ENCODE results near the gene DDR1.

Gene DDR1

DNA sequence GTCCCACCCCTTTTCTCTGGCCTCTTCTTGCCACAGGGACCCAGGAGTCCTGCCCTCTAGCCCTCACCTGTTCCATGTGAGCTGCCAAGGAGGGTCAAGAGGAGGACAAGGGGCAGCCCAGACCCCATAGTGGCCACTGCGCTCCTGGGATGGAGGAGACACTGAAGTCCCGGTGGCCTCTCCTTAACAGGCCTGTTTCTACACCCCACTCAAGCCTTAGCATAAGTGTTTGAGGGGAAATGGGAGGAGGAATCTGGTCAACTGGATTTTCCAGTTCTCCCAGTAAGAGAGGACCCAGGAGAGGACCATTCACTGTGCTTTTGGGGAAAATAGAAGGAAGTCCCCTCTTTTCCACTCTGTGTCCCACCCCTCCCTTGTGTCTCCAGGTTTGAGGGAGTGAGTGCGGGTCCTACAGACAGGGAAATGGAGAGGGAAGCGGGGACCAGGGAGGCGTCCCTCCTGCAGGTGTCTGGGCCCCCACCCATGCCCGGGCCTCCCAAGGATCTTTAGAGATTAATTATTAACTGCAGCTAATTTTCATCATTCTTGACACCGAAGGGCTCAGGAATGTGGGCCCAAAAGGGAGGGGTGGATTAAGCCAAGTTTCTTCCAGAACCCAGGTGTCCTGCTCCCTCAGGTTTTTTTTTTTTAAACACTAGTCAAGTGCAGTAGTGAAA, 47.8 kb downstream of the DDR1 start, which contains the start of gene SFTA2:
TSS of gene SFTA2 (minus strand) at position 202 of the 677 bp plus-strand sequence. CDS start at position 128, 74 bp downstream.
- TF ChIP-seq, protein P1, sequence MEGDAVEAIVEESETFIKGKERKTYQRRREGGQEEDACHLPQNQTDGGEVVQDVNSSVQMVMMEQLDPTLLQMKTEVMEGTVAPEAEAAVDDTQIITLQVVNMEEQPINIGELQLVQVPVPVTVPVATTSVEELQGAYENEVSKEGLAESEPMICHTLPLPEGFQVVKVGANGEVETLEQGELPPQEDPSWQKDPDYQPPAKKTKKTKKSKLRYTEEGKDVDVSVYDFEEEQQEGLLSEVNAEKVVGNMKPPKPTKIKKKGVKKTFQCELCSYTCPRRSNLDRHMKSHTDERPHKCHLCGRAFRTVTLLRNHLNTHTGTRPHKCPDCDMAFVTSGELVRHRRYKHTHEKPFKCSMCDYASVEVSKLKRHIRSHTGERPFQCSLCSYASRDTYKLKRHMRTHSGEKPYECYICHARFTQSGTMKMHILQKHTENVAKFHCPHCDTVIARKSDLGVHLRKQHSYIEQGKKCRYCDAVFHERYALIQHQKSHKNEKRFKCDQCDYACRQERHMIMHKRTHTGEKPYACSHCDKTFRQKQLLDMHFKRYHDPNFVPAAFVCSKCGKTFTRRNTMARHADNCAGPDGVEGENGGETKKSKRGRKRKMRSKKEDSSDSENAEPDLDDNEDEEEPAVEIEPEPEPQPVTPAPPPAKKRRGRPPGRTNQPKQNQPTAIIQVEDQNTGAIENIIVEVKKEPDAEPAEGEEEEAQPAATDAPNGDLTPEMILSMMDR (IDR thresholded peaks at IDR 0.05; ENCODE audit: low read depth, low read length) = no peak
- no peak for DNase-seq (ENCODE audit: extremely low read depth, low read depth)

DNA sequence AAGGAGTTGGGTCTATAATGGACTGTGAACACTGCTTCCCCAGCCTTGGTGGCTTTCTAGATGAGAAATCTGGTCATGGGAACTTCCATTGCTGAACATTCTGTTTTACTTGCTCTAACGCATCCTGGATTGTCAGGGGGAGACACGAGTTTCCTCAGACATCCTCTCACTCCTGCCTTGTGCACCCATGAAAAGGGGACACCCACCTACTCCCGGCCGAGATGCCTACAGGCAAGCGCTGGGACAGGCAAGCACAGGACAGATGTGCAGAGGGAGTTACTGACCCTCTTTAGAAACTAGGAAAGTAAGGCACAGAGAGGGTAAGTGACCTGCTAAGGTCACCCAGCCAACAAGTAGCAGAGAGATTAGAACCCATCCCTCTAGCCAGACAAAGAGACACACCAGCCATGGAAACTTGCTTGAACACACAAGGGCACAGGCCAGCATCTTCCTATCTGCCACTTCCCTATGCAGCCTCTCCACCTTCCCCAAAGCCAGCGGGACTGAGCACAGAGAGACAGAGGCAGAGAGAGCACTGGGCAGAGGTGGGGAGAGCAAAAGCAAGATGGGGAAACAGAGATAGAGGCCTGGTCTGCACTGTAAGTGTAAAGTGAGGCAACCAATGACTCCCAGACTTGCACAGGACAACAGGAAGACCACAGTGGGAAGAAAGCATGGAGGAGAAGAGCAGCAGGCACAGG, 48.5 kb downstream of the DDR1 start:
- TF ChIP-seq, protein P1 (IDR thresholded peaks at IDR 0.05; ENCODE audit: low read depth, low read length) = no peak
- DNase-seq (ENCODE audit: extremely low read depth, low read depth) = no peak

DNA sequence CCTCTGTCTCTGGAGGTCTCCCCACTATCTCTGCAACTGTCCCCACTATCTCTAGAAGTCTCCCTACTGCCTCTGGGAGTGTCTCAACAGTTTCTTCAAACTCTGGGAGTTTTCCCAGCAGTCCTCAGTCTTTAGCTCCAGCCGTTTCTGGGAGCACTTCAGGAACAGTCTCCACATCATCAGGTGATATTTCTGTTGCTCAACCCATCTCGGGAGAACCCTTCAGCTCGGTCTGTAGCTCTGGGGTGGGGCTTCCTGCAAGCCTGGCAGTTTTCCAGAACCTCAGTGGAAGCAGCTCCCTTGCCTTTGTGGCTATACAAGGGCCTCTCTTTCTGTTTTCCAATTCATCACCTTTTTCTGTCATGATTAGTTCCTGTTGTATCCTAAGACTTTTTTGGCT, 50.7 kb downstream of the DDR1 start:
- no peak for DNase-seq (ENCODE audit: extremely low read depth, low read depth)
- TF ChIP-seq, protein P1 (IDR thresholded peaks at IDR 0.05; ENCODE audit: low read depth, low read length) = no peak

DNA sequence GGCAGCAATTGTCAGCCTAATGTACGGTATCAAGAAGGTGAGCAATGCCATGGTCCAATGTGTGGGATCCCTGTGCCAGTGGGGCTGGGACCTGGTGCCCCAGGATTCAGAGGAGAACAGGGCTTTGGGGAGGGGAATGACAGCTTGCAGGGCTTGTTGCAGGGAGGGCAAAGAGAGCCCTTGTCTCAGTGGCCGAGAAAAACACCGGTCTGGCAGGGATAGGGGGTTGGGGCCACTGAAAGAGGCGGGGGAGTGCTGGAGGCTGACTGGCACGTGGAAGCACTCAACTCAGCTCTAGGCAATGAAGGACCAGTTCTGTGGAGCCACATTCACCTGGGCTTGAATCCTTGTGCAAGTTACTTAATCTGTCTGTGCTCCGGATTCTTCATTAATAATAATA, 52.9 kb downstream of the DDR1 start:
- no peak for DNase-seq (ENCODE audit: extremely low read depth, low read depth)
- TF ChIP-seq, protein P1 (IDR thresholded peaks at IDR 0.05; ENCODE audit: low read depth, low read length) = no peak

DNA sequence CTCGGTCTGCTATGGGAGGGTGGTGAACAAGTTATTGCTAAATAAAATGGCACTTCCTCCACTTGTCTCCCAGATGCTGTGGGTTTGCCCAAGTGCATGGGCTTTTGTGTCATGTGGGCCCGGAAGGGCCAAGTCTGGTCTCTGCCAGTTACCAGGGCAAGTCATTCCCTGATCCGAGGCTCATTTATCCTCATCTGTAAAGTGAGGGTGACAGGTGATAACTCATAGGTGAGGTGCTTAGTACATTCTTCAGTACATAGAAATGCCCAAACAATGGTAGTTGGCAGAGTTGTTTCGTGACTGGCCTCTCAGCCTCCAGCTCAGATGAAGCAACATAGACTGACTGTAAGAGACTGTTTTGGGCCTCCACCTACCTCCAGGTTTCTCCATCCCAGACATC, 54.4 kb downstream of the DDR1 start:
- TF ChIP-seq, protein P1 (IDR thresholded peaks at IDR 0.05; ENCODE audit: low read depth, low read length) = no peak
- no peak for DNase-seq (ENCODE audit: extremely low read depth, low read depth)

DNA sequence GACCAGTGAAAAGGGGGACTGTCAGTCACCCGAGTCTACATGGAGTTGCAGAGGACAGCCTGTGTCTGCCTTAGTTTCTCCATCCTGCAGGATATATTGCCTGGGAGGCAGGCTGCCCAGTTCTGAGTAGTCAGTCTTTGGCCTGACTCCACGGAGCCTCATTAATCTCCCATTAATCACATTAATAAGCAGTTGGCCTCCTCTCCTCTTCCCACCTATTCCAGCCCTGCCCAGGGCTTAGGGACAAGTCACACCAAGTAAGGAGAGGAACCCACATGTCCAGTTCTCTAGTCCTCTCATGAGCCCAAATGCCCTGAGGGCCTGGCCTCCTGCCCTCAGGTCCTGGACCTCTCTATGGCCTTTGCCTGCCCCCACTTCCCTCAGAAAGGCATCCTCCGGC, 55.2 kb downstream of the DDR1 start:
- TF ChIP-seq, protein P1 (IDR thresholded peaks at IDR 0.05; ENCODE audit: low read depth, low read length) = no peak
- DNase-seq (ENCODE audit: extremely low read depth, low read depth) = no peak

DNA sequence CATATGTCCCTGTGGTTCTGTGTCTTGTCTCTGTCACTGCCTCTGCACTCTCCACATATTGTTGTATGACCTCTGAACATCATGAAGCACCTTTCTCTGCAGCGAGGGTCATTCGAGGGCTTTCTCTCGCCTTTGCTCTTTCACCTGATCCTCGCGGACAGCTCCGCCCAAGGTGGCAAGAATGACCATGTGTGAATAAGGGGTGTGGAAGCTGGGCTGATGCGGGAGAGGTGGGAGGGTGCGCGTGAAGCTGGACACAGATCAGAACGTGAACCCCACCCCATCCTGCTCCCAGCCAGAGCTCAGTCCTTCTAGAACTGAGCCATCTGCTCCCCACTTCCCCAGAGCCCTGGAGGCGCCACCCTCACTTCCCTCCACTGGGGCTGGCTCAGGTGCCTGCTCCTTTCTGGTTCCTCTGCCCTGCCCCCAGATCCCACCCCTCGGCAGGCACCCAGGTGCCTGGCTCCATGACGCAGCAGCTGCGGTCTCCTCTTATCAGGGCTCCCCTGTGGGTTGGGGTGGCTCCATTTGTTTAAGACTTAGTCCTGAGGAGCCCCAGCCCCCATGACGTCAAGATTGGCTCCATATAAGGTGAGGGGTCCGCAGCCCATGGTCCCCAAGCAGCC, 56.2 kb downstream of the DDR1 start, which contains the start of gene MUCL3:
TSS of gene MUCL3 (plus strand) at position 613 of the 626 bp plus-strand sequence. CDS start 27 bp downstream, outside the sequence.
- TF ChIP-seq, protein P1 (IDR thresholded peaks at IDR 0.05; ENCODE audit: low read depth, low read length) = no peak

More for the DNA sequence above, 56.2 kb downstream of the DDR1 start, which contains the start of gene MUCL3:
- DNase-seq (ENCODE audit: extremely low read depth, low read depth) = no peak

Data from AG09319 (cell line).